ENCODE results near the gene RCL1. TPM values are rescaled to one million over a fixed set of nuclear protein-coding genes. Genes with fewer than 3 reads are reported as not detected.
A peak's percentile ranks its signal among the peaks of the same experiment; 100 is the strongest.

Gene RCL1
- total RNA-seq, 1 donor from 2014 or later: 17.8 TPM

- no peak for DNase-seq
These were observed 51.5 kb downstream of the RCL1 start for GRCh38 chr9:4844056-4844838.

- no peak for DNase-seq
These were observed 56.6 kb downstream of the RCL1 start for GRCh38 chr9:4849369-4849768.

GRCh38 chr9:4850603-4851310 is 58.0 kb downstream of the RCL1 start:
- no peak for DNase-seq

- DNase-seq: no peak
These were observed 59.7 kb downstream of the RCL1 start for GRCh38 chr9:4852419-4852818.

- no peak for DNase-seq
These were observed 61.5 kb downstream of the RCL1 start for GRCh38 chr9:4854265-4854590.

- peak; percentile 75 for DNase-seq
These were observed 63.1 kb downstream of the RCL1 start for GRCh38 chr9:4855841-4856240.

GRCh38 chr9:4857163-4857810 is 64.5 kb downstream of the RCL1 start:
- no peak for DNase-seq

GRCh38 chr9:4859035-4859434 is 66.3 kb downstream of the RCL1 start:
- no peak for DNase-seq

- no peak for DNase-seq
These were observed 67.6 kb downstream of the RCL1 start for GRCh38 chr9:4860383-4860782.

GRCh38 chr9:4861145-4861544 is 68.4 kb downstream of the RCL1 start:
- no peak for DNase-seq

GRCh38 chr9:4861736-4862451 is 69.2 kb downstream of the RCL1 start:
- no peak for DNase-seq

GRCh38 chr9:4862506-4863250 is 69.9 kb downstream of the RCL1 start:
- no peak for DNase-seq

- DNase-seq: no peak
These were observed 71.5 kb downstream of the RCL1 start for GRCh38 chr9:4864234-4864661.

GRCh38 chr9:4864698-4865097 is 72.0 kb downstream of the RCL1 start:
- DNase-seq: no peak

- DNase-seq: no peak
These were observed 72.9 kb downstream of the RCL1 start for GRCh38 chr9:4865681-4866080.

- DNase-seq: no peak
These were observed 73.7 kb downstream of the RCL1 start for GRCh38 chr9:4866239-4866969.

GRCh38 chr9:4873066-4873465 is 80.3 kb downstream of the RCL1 start:
- no peak for DNase-seq

- DNase-seq: no peak
These were observed 82.8 kb downstream of the RCL1 start for GRCh38 chr9:4875559-4875958.

GRCh38 chr9:4879115-4879558 is 86.4 kb downstream of the RCL1 start:
- no peak for DNase-seq

- no peak for DNase-seq
These were observed 90.7 kb downstream of the RCL1 start for GRCh38 chr9:4883326-4883873.

GRCh38 chr9:4886698-4887097 is 94.0 kb downstream of the RCL1 start:
- DNase-seq: no peak
